Neural cell (in vitro differentiated cells): ENCODE results near the gene C1QB. TPM values are rescaled to one million over a fixed set of nuclear protein-coding genes. Genes with fewer than 3 reads are reported as not detected.

Source experiments
- H2AFZ ChIP-seq: fragments of 200-600, 300-800 bp; sonication (generic), shearing (Covaris generic); 2 replicates; pipeline ENCODE4 v1.6.0; 2014; ENCODE audit warnings: low read depth, mild to moderate bottlenecking, antibody characterized with exemption, low read length, moderate library complexity
- H3F3A ChIP-seq: fragments of 200-600 bp; shearing (Covaris generic); 2 replicates; pipeline ENCODE4 v1.6.1; 2016; ENCODE audit warnings: mild to moderate bottlenecking, moderate library complexity, mixed read lengths, antibody characterized with exemption, low read length; ENCODE audit not compliant: insufficient read depth, poor library complexity, severe bottlenecking
- H3K27ac ChIP-seq: fragments of 200-600, 300-800 bp; sonication (generic), shearing (Covaris generic); 2 replicates; pipeline ENCODE4 v1.5.1; 2014; ENCODE audit warnings: mild to moderate bottlenecking, low read length, moderate library complexity
- H3K27me3 ChIP-seq: fragments of 300-800, 200-600 bp; sonication (generic), shearing (Covaris generic); 2 replicates; pipeline ENCODE4 v1.6.0; 2014; ENCODE audit warnings: mild to moderate bottlenecking, low read depth, low read length, moderate library complexity; ENCODE audit not compliant: insufficient read depth
- H3K36me3 ChIP-seq: fragments of 300-800, 200-600 bp; sonication (generic), shearing (Covaris generic); 2 replicates; pipeline ENCODE4 v1.5.1; 2014; ENCODE audit warnings: mild to moderate bottlenecking, antibody characterized with exemption, low read length, moderate library complexity; ENCODE audit not compliant: insufficient read depth
- H3K4me2 ChIP-seq: fragments of 300-800, 200-600 bp; sonication (generic), shearing (Covaris generic); 2 replicates; pipeline ENCODE4 v1.6.0; 2014; ENCODE audit warnings: mild to moderate bottlenecking, low read length
- H3K4me3 ChIP-seq: fragments of 300-800, 200-600 bp; sonication (generic), shearing (Covaris generic); 2 replicates; pipeline ENCODE4 v1.5.1; 2014; ENCODE audit warnings: mild to moderate bottlenecking, low read length, moderate library complexity
- H3K79me2 ChIP-seq: fragments of 200-600 bp; shearing (Covaris generic); replicated peaks from 2 replicates; pipeline ENCODE4 v1.6.0; 2014; ENCODE audit warnings: mild to moderate bottlenecking, low read length, moderate library complexity; ENCODE audit not compliant: insufficient read depth
- H3K9ac ChIP-seq: fragments of 300-800, 200-600 bp; sonication (generic), shearing (Covaris generic); 2 replicates; pipeline ENCODE4 v1.6.1; 2016; ENCODE audit warnings: mild to moderate bottlenecking, low read length, mixed read lengths
- H3K9me2 ChIP-seq: fragments of 200-600 bp; shearing (Covaris generic); 2 replicates; pipeline ENCODE4 v1.6.1; 2016; ENCODE audit warnings: mild to moderate bottlenecking, low read length, mixed read lengths; ENCODE audit not compliant: insufficient read depth
- H3K9me3 ChIP-seq: fragments of 200-600, 300-800 bp; sonication (generic), shearing (Covaris generic); 2 replicates; pipeline ENCODE4 v1.6.1; 2016; ENCODE audit warnings: mild to moderate bottlenecking, mixed run types, low read length, moderate library complexity, mixed read lengths
- H4K20me1 ChIP-seq: fragments of 200-600 bp; shearing (Covaris generic); 2 replicates; pipeline ENCODE4 v1.6.1; 2016; ENCODE audit warnings: mild to moderate bottlenecking, mixed run types; ENCODE audit not compliant: insufficient read depth
- EP300 ChIP-seq: fragments of 450-650 bp; conservative IDR thresholded peaks from 2 replicates; pipeline ENCODE4 v1.6.1; 2014; ENCODE audit warnings: antibody characterized with exemption, mild to moderate bottlenecking, moderate library complexity; ENCODE audit not compliant: poor library complexity, severe bottlenecking
- EZH2 ChIP-seq: fragments of 200-600, 300-800 bp; shearing (Covaris generic), sonication (generic); IDR thresholded peaks from 2 replicates; pipeline ENCODE4 v1.6.1; 2014; ENCODE audit warnings: antibody characterized with exemption, low read length, borderline replicate concordance, mild to moderate bottlenecking; ENCODE audit not compliant: insufficient read depth, poor library complexity, severe bottlenecking
- MXI1 ChIP-seq: fragments of 450-650 bp; conservative IDR thresholded peaks from 2 replicates; pipeline ENCODE4 v1.6.1; 2014; ENCODE audit warnings: antibody characterized with exemption, mild to moderate bottlenecking; ENCODE audit not compliant: poor library complexity, severe bottlenecking
- POLR2AphosphoS5 ChIP-seq: IDR thresholded peaks from 2 replicates; pipeline ENCODE4 v1.6.1; 2012
- RAD21 ChIP-seq: fragments of 450-650 bp; conservative IDR thresholded peaks from 2 replicates; pipeline ENCODE4 v1.6.1; 2014; ENCODE audit warnings: antibody characterized with exemption, mild to moderate bottlenecking, moderate library complexity
- REST ChIP-seq: IDR thresholded peaks from 2 replicates; pipeline ENCODE4 v1.6.1; 2012; ENCODE audit warnings: borderline replicate concordance
- SMC3 ChIP-seq: fragments of 450-650 bp; conservative IDR thresholded peaks from 2 replicates; pipeline ENCODE4 v1.6.1; 2014; ENCODE audit warnings: antibody characterized with exemption, mild to moderate bottlenecking, moderate library complexity; ENCODE audit not compliant: poor library complexity
- TAF1 ChIP-seq: IDR thresholded peaks from 2 replicates; pipeline ENCODE4 v1.6.1; 2012; ENCODE audit warnings: low read depth
- polyA plus RNA-seq: library from polyadenylated mRNA; depleted of rRNA; stranded (reverse); fragments of >200 nt; gene quantifications from 2 replicates; pipeline ENCODE4 v1.2.3, GENCODE V29; 2014
- TF ChIP-seq, protein P1 (sequence below): fragments of 450-650 bp; IDR thresholded peaks from 2 replicates; pipeline ENCODE4 v1.5.1; 2014; ENCODE audit warnings: antibody characterized with exemption, mild to moderate bottlenecking, moderate library complexity; ENCODE audit not compliant: poor library complexity, severe bottlenecking

The C1QB gene
- polyA plus RNA-seq, 1 donor from 2014 or later: not detected

- Histone ChIP-seq H3K27me3 (no peaks in the 10 kb centered on the region), H3K9me3 (no peaks in the 10 kb centered on the region), H3K79me2 (no peaks in the 10 kb centered on the region), H3K9ac (no peak overlapping the region), H4K20me1 (no peaks in the 10 kb centered on the region), H2AFZ (no peak overlapping the region), H3K4me2 (no peak overlapping the region), H3K27ac (no peak overlapping the region), H3K9me2 (no peaks in the 10 kb centered on the region), H3F3A (no peaks in the 10 kb centered on the region), H3K4me3 (no peak overlapping the region), H3K36me3 (no peaks in the 10 kb centered on the region)
- TF ChIP-seq SMC3 (no peak), MXI1 (no peak), EP300 (no peak), EZH2 (no peak), TAF1 (no peak)
- TF ChIP-seq, protein P1, sequence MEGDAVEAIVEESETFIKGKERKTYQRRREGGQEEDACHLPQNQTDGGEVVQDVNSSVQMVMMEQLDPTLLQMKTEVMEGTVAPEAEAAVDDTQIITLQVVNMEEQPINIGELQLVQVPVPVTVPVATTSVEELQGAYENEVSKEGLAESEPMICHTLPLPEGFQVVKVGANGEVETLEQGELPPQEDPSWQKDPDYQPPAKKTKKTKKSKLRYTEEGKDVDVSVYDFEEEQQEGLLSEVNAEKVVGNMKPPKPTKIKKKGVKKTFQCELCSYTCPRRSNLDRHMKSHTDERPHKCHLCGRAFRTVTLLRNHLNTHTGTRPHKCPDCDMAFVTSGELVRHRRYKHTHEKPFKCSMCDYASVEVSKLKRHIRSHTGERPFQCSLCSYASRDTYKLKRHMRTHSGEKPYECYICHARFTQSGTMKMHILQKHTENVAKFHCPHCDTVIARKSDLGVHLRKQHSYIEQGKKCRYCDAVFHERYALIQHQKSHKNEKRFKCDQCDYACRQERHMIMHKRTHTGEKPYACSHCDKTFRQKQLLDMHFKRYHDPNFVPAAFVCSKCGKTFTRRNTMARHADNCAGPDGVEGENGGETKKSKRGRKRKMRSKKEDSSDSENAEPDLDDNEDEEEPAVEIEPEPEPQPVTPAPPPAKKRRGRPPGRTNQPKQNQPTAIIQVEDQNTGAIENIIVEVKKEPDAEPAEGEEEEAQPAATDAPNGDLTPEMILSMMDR: no peak
These were observed 43.6 kb downstream of the C1QB start for GRCh38 chr1:22696610-22697009.

- Histone ChIP-seq H3K9me2 (no peaks in the 10 kb centered on the region), H3K9ac (no peak overlapping the region)
These were observed 44.9 kb downstream of the C1QB start for GRCh38 chr1:22697980-22698379.

More at GRCh38 chr1:22697980-22698379, 44.9 kb downstream of the C1QB start:
- Histone ChIP-seq H3K4me3 (no peak overlapping the region), H3K27me3 (no peaks in the 10 kb centered on the region), H4K20me1 (no peaks in the 10 kb centered on the region), H2AFZ (no peak overlapping the region), H3F3A (no peaks in the 10 kb centered on the region), H3K4me2 (no peak overlapping the region), H3K79me2 (no peaks in the 10 kb centered on the region), H3K9me3 (no peaks in the 10 kb centered on the region), H3K27ac (no peak overlapping the region), H3K36me3 (no peaks in the 10 kb centered on the region)
- no peak for TF ChIP-seq RAD21
- TF ChIP-seq EP300: no peak
- TF ChIP-seq MXI1: no peak
- no peak for TF ChIP-seq REST
- no peak for TF ChIP-seq TAF1
- no peak for TF ChIP-seq SMC3
- no peak for TF ChIP-seq POLR2AphosphoS5
- TF ChIP-seq, protein P1: no peak
- TF ChIP-seq EZH2: no peak
